Thyroid gland (tissue), 4 donors: ENCODE measurements around the gene MAPK7.

Experiments used
- CTCF ChIP-seq, 6 experiments: fragments of 200-600 bp in 3 of 6; fragments of 450-650 bp in 3 of 6; sonication (generic) in 3 of 6; IDR thresholded peaks; one replicate each; pipeline ENCODE4 v1.5.1; 2016 to 2019; ENCODE audit warnings: antibody characterized with exemption in 6 of 6, mild to moderate bottlenecking in 2 of 6, inconsistent platforms in 1 of 6, moderate library complexity in 1 of 6
- POLR2A ChIP-seq, 2 donors: fragments of 450-650 bp; IDR thresholded peaks; one replicate each; pipeline ENCODE4 v1.6.1; 2017; ENCODE audit warnings: antibody characterized with exemption in 2 of 2, mild to moderate bottlenecking in 2 of 2, moderate library complexity in 1 of 2

- TF ChIP-seq CTCF (IDR thresholded peaks at IDR 0.05) (no peak), POLR2A (IDR thresholded peaks at IDR 0.05) (no peak)
Measured at GRCh38 chr17:19412510-19412909, 34.2 kb downstream of the MAPK7 start.
